HUES6 (cell line): ENCODE results near the gene SCG2.

Experiments
- H3K27ac ChIP-seq: 2 replicates; pipeline ENCODE4 v1.7.0; 2013; ENCODE audit warnings: low read depth, mild to moderate bottlenecking, low read length, inconsistent platforms
- H3K27me3 ChIP-seq: 2 replicates; pipeline ENCODE4 v1.6.1; 2013; ENCODE audit warnings: low read length; ENCODE audit not compliant: control insufficient read depth, insufficient read depth
- H3K36me3 ChIP-seq: 2 replicates; pipeline ENCODE4 v1.6.1; 2013; ENCODE audit warnings: low read length; ENCODE audit not compliant: control insufficient read depth, insufficient read depth
- H3K4me1 ChIP-seq: 2 replicates; pipeline ENCODE4 v1.6.1; 2013; ENCODE audit warnings: low read length; ENCODE audit not compliant: control insufficient read depth, insufficient read depth
- H3K4me3 ChIP-seq: 2 replicates; pipeline ENCODE4 v1.5.1; 2013; ENCODE audit warnings: low read depth, low read length
- H3K9ac ChIP-seq: one replicate; pipeline ENCODE4 v1.6.1; 2013; ENCODE audit warnings: mild to moderate bottlenecking, low read length
- H3K9me3 ChIP-seq: 2 replicates; pipeline ENCODE4 v1.6.1; 2013; ENCODE audit warnings: low read depth, low read length; ENCODE audit not compliant: control insufficient read depth, insufficient read depth

Gene SCG2

GRCh38 chr2:223601932-223602666 lies at the start of gene SCG2:
Gene SCG2, minus strand, starts transcription at chr2:223602361. Its CDS starts 3,079 bp downstream, at chr2:223599282.
- Histone ChIP-seq H3K27me3 (peaks cover 4% of the 10 kb centered on the region; the same call in 1 of the 2 replicates), H3K36me3 (peaks cover 3% of the 10 kb centered on the region; the same call in 1 of the 2 replicates), H3K27ac (no peak within 1 kb of the TSS), H3K4me1 (no peaks in the 10 kb centered on the region), H3K9ac (no peak within 1 kb of the TSS), H3K4me3 (no peak within 1 kb of the TSS), H3K9me3 (no peaks in the 10 kb centered on the region)

GRCh38 chr2:223649554-223650533 lies 47.7 kb upstream of the SCG2 start:
- no peaks in the 10 kb centered on the region for H3K4me1 ChIP-seq
- H3K36me3 ChIP-seq = no peaks in the 10 kb centered on the region
- H3K27ac ChIP-seq = no peak overlapping the region
- no peaks in the 10 kb centered on the region for H3K27me3 ChIP-seq
- no peaks in the 10 kb centered on the region for H3K9me3 ChIP-seq
- no peak overlapping the region for H3K9ac ChIP-seq
- no peak overlapping the region for H3K4me3 ChIP-seq

- H3K9ac ChIP-seq = no peak overlapping the region
- no peaks in the 10 kb centered on the region for H3K4me1 ChIP-seq
- no peaks in the 10 kb centered on the region for H3K9me3 ChIP-seq
- no peaks in the 10 kb centered on the region for H3K27me3 ChIP-seq
- H3K27ac ChIP-seq = no peak overlapping the region
- H3K4me3 ChIP-seq = no peak overlapping the region
- H3K36me3 ChIP-seq = no peaks in the 10 kb centered on the region
These were observed 46.6 kb upstream of the SCG2 start for GRCh38 chr2:223648755-223649154.

GRCh38 chr2:223647258-223647952 lies 45.2 kb upstream of the SCG2 start:
- Histone ChIP-seq H3K4me3 (no peak overlapping the region), H3K27me3 (no peaks in the 10 kb centered on the region), H3K4me1 (peaks cover 9% of the 10 kb centered on the region), H3K36me3 (no peaks in the 10 kb centered on the region), H3K9me3 (no peaks in the 10 kb centered on the region), H3K9ac (no peak overlapping the region), H3K27ac (no peak overlapping the region)

GRCh38 chr2:223644136-223644535 lies 42.0 kb upstream of the SCG2 start:
- peaks cover 4% of the 10 kb centered on the region; the same call in 1 of the 2 replicates for H3K9me3 ChIP-seq
- H3K4me3 ChIP-seq = no peak overlapping the region
- H3K27ac ChIP-seq = no peak overlapping the region
- H3K36me3 ChIP-seq = no peaks in the 10 kb centered on the region
- H3K27me3 ChIP-seq = no peaks in the 10 kb centered on the region
- no peak overlapping the region for H3K9ac ChIP-seq
- H3K4me1 ChIP-seq = peaks cover 9% of the 10 kb centered on the region

- Histone ChIP-seq H3K27me3 (no peaks in the 10 kb centered on the region), H3K9me3 (peaks cover 9% of the 10 kb centered on the region; the same call in 1 of the 2 replicates), H3K9ac (no peak overlapping the region), H3K4me1 (peaks cover 9% of the 10 kb centered on the region), H3K36me3 (no peaks in the 10 kb centered on the region), H3K27ac (no peak overlapping the region), H3K4me3 (no peak overlapping the region)
These were observed 41.1 kb upstream of the SCG2 start for GRCh38 chr2:223643309-223643708.

GRCh38 chr2:223642506-223642905 lies 40.3 kb upstream of the SCG2 start:
- H3K4me3 ChIP-seq = no peak overlapping the region
- H3K9me3 ChIP-seq = peaks cover 9% of the 10 kb centered on the region; the same call in 1 of the 2 replicates
- no peaks in the 10 kb centered on the region for H3K36me3 ChIP-seq
- H3K27ac ChIP-seq = no peak overlapping the region
- H3K9ac ChIP-seq = no peak overlapping the region
- no peaks in the 10 kb centered on the region for H3K27me3 ChIP-seq
- H3K4me1 ChIP-seq = peaks cover 9% of the 10 kb centered on the region

GRCh38 chr2:223641082-223641481 lies 38.9 kb upstream of the SCG2 start:
- H3K4me3 ChIP-seq = no peak overlapping the region
- H3K9me3 ChIP-seq = peaks cover 9% of the 10 kb centered on the region; the same call in 1 of the 2 replicates
- no peaks in the 10 kb centered on the region for H3K36me3 ChIP-seq
- H3K9ac ChIP-seq = no peak overlapping the region
- peaks cover 9% of the 10 kb centered on the region for H3K4me1 ChIP-seq
- H3K27ac ChIP-seq = no peak overlapping the region
- H3K27me3 ChIP-seq = no peaks in the 10 kb centered on the region

GRCh38 chr2:223635080-223635479 lies 32.9 kb upstream of the SCG2 start:
- Histone ChIP-seq H3K27me3 (no peaks in the 10 kb centered on the region; the same call in 1 of the 2 replicates), H3K4me3 (no peak overlapping the region), H3K36me3 (no peaks in the 10 kb centered on the region), H3K9ac (no peak overlapping the region), H3K27ac (no peak overlapping the region), H3K4me1 (no peaks in the 10 kb centered on the region), H3K9me3 (peaks cover 9% of the 10 kb centered on the region; the same call in 1 of the 2 replicates)

GRCh38 chr2:223634238-223634637 lies 32.1 kb upstream of the SCG2 start:
- peaks cover 4% of the 10 kb centered on the region; the same call in 1 of the 2 replicates for H3K27me3 ChIP-seq
- H3K27ac ChIP-seq = no peak overlapping the region
- H3K9ac ChIP-seq = no peak overlapping the region
- H3K4me3 ChIP-seq = no peak overlapping the region
- H3K9me3 ChIP-seq = peaks cover 6% of the 10 kb centered on the region; the same call in 1 of the 2 replicates
- H3K36me3 ChIP-seq = no peaks in the 10 kb centered on the region
- no peaks in the 10 kb centered on the region for H3K4me1 ChIP-seq
